ENCODE results near the gene ELP5. TPM values are rescaled to one million over a fixed set of nuclear protein-coding genes. Genes with fewer than 3 reads are reported as not detected.

ELP5 gene
- total RNA-seq, 4 donors from 2014 or later, result 29.6 to 36.8 (median 33.8) TPM

DNA sequence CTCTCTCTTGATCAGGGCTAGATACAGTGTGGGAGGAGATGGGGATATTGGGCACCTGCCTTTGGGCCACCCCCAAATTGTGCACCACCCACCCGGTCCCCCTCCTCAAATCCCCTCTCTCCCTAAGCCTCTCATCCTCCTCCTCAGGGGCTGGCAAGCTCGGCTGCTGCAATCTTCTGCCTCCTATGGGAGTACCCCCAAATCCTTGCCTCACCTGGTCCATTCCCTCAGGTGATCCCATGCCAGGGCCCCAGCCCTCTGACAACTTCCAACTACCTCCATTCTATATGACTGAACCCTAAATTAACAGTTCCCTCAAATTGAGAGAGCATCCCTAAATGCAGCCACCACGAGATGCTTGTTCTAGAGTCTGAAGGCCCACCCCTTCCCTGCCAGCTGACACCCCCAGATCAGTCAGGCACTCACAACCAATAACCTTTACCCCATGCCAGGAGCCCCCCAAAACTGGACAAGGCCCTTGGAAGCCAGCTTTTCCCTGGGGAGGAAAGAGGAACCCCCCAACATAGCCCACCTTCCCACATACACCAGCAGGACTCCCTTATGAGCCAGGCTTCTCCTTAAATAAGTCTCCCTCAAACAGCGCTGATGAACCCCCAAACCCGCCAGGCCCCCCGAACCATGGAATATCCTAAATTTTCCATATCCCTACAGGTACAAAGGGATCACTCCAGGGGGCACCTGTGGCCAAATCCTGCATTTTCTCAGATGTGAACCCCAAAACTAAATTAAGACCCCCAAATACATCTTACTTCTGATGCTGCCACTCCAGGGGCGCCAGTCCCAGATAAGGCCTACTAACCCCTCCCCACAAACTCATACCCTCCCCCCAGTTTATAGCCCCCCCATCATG, 35.5 kb upstream of the ELP5 start:
- Histone ChIP-seq H3K9me3 (no peaks in the 10 kb centered on the region), H3K36me3 (peaks cover 0 to 6% of the 10 kb centered on the region in 2 donors), H3K27ac (peak overlapping the region; percentile 72 to 98 (median 92)), H3K27me3 (no peaks in the 10 kb centered on the region), H3K4me3 (peak overlapping the region; percentile 62), H3K4me1 (peaks cover 6 to 85% (median 42%) of the 10 kb centered on the region in 3 donors)
- TF ChIP-seq POLR2AphosphoS5 (IDR thresholded peaks at IDR 0.05), result no peak
- TF ChIP-seq, protein P1, sequence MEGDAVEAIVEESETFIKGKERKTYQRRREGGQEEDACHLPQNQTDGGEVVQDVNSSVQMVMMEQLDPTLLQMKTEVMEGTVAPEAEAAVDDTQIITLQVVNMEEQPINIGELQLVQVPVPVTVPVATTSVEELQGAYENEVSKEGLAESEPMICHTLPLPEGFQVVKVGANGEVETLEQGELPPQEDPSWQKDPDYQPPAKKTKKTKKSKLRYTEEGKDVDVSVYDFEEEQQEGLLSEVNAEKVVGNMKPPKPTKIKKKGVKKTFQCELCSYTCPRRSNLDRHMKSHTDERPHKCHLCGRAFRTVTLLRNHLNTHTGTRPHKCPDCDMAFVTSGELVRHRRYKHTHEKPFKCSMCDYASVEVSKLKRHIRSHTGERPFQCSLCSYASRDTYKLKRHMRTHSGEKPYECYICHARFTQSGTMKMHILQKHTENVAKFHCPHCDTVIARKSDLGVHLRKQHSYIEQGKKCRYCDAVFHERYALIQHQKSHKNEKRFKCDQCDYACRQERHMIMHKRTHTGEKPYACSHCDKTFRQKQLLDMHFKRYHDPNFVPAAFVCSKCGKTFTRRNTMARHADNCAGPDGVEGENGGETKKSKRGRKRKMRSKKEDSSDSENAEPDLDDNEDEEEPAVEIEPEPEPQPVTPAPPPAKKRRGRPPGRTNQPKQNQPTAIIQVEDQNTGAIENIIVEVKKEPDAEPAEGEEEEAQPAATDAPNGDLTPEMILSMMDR (IDR thresholded peaks at IDR 0.05), result no peak
- no peak for TF ChIP-seq EP300 (IDR thresholded peaks at IDR 0.05)
- no peak for TF ChIP-seq POLR2A (IDR thresholded peaks at IDR 0.05)
- 10 to 14% methylated on average over 6 of the region's 7 CpGs for WGBS, 2 donors (ENCODE audit: low coverage in 1 of 2)
- ATAC-seq, result no peak

DNA sequence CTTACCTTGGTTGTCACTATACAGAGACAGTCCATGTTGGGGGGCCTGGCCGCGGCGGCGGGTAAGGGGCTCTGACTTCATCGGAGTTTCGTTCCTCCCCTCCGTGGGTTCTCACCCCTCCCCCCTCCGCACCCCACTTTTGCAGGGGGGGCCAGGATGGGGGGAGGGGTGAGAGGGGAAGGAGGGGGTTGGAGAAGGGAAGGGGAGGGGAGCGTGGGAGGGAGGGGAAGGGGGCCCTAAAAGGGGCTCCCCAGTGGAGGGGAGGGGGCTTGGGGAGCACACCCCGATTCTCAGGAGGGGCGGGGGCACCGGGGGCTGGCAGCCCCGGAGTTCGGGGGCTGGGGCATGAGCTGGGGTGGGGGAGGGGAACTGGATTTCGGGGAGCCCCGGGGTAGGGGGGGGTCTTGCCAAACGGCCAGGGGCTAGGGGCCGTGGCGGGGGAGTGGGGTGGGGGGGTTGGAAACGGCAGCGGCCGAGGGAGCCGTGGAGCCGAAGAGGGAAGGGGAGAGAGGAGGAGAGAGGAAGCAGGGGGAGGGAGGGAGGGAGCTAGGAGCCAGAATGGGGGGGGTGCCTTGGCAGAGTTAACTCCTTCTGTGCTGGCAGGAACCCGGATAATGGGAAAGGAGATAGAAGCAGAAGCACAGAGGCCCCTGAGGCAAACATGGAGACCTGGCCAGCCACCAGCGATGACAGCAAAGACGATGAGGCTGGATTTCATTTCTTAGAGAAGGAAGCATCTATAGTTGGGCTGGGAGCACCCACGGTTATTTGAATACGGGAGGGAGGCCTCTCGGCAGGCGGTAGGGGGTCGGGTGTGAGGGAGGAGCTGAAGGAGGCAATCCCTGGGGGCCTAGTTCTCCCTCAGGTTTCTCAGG, 34.7 kb upstream of the ELP5 start:
- Histone ChIP-seq H3K27me3 (no peaks in the 10 kb centered on the region), H3K27ac (peak overlapping the region; percentile 72 to 98 (median 92)), H3K9me3 (no peaks in the 10 kb centered on the region), H3K36me3 (peaks cover 0 to 15% of the 10 kb centered on the region in 2 donors), H3K4me3 (peak overlapping the region; percentile 62), H3K4me1 (peaks cover 6 to 85% (median 42%) of the 10 kb centered on the region in 3 donors)
- no peak for ATAC-seq
- WGBS, 2 donors (ENCODE audit: low coverage in 1 of 2), result 2 to 10% methylated on average over 7 to 9 of the region's 32 CpGs
- TF ChIP-seq, protein P1 (IDR thresholded peaks at IDR 0.05), result no peak
- TF ChIP-seq POLR2A (IDR thresholded peaks at IDR 0.05) (no peak), EP300 (IDR thresholded peaks at IDR 0.05) (no peak), POLR2AphosphoS5 (IDR thresholded peaks at IDR 0.05) (no peak)

DNA sequence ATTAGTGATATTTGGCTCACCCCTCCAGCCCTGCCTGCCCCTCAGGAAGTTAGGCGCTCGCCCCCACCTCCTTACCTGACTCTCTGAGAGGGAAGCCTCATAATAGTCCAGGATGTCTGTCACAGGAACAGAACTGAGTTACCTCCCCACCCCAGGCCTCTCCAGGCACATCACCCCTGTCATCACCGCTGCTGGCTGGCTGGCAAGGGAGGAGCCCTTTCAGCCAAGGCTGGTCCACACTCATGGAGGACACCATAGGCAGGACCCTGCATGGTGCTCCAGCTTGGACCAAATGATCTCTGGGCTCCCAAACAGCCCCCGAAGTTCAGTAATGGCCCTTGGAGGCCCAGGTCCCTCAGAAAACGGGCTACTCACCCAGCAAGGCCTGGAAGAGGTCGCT, 33.8 kb upstream of the ELP5 start:
- peak overlapping the region; percentile 72 to 98 (median 92) for H3K27ac ChIP-seq
- 69% methylated on average over 2 of the region's 6 CpGs; no CpG with 5 or more reads in 1 of the 2 donors for WGBS, 2 donors (ENCODE audit: low coverage in 1 of 2)
- no peaks in the 10 kb centered on the region for H3K9me3 ChIP-seq
- H3K4me1 ChIP-seq, result peaks cover 6 to 83% (median 42%) of the 10 kb centered on the region in 3 donors
- no peaks in the 10 kb centered on the region for H3K27me3 ChIP-seq
- peaks cover 0 to 23% of the 10 kb centered on the region in 2 donors for H3K36me3 ChIP-seq
- no peak for ATAC-seq
- TF ChIP-seq POLR2A (IDR thresholded peaks at IDR 0.05), result no peak
- no peak for TF ChIP-seq POLR2AphosphoS5 (IDR thresholded peaks at IDR 0.05)
- TF ChIP-seq, protein P1 (IDR thresholded peaks at IDR 0.05), result no peak
- no peak for TF ChIP-seq EP300 (IDR thresholded peaks at IDR 0.05)
- peak overlapping the region in 1 of 2 donors; percentile 62 for H3K4me3 ChIP-seq

DNA sequence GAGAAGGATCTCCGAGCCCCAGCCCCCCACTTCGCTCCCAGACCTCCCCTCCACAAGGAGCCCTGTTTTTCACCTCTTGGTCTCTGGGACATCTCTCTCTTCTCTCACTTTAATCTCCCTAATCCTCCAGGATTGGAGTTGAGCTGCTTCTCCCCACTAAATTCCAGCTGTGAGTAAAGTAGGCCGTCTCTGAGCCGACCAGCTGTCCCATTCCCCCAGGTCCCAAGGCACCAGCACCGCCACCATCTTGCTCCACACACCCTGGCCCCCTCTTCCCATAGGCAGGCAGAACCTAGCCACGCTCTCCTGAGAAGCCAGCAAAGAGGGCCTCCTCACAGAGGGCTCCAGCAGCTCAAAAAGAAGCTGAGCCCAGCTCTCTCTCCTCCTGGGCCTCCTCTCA, 33.3 kb upstream of the ELP5 start:
- Histone ChIP-seq H3K27me3 (no peaks in the 10 kb centered on the region), H3K27ac (peak overlapping the region; percentile 86 to 98 (median 92)), H3K4me1 (peaks cover 6 to 77% (median 38%) of the 10 kb centered on the region in 3 donors), H3K9me3 (no peaks in the 10 kb centered on the region), H3K4me3 (no peak overlapping the region), H3K36me3 (peaks cover 0 to 29% of the 10 kb centered on the region in 2 donors)
- TF ChIP-seq, protein P1 (IDR thresholded peaks at IDR 0.05), result no peak
- no peak for TF ChIP-seq POLR2AphosphoS5 (IDR thresholded peaks at IDR 0.05)
- no peak for TF ChIP-seq EP300 (IDR thresholded peaks at IDR 0.05)
- TF ChIP-seq POLR2A (IDR thresholded peaks at IDR 0.05), result no peak
- WGBS, 2 donors (ENCODE audit: low coverage in 1 of 2), result 70% methylated on average over 5 of the region's 6 CpGs; no CpG with 5 or more reads in 1 of the 2 donors
- no peak for ATAC-seq

All from gastroesophageal sphincter (tissue), 4 donors.